CMK (cell line): ENCODE measurements around the gene ADARB2.
"Not testable (repeated sequence)": the region's sequence is repeated elsewhere in the genome, so short reads cannot be mapped to it uniquely, and the experiment has no call there.

Experiments used
- DNase-seq: peaks from one replicate; pipeline ENCODE4 v3.0.0-alpha.2; 2010; ENCODE audit warnings: low read depth

ADARB2 gene

GRCh38 chr10:1347962-1348772, 389.2 kb downstream of the ADARB2 start:
- no peak for DNase-seq

- no peak for DNase-seq
Measured at GRCh38 chr10:1347525-1347924, 389.8 kb downstream of the ADARB2 start.

- DNase-seq: no peak
Measured at GRCh38 chr10:1346201-1346600, 391.1 kb downstream of the ADARB2 start.

GRCh38 chr10:1345368-1345767, 392.0 kb downstream of the ADARB2 start:
- no peak for DNase-seq

- DNase-seq: no peak
Measured at GRCh38 chr10:1344846-1345245, 392.5 kb downstream of the ADARB2 start.

- DNase-seq: no peak
Measured at GRCh38 chr10:1344408-1344807, 392.9 kb downstream of the ADARB2 start.

- no peak for DNase-seq
Measured at GRCh38 chr10:1343176-1343575, 394.1 kb downstream of the ADARB2 start.

- not testable (repeated sequence) for DNase-seq
Measured at GRCh38 chr10:1341052-1341451, 396.3 kb downstream of the ADARB2 start.

- DNase-seq: no peak
Measured at GRCh38 chr10:1339396-1339795, 397.9 kb downstream of the ADARB2 start.

GRCh38 chr10:1335642-1336041, 401.7 kb downstream of the ADARB2 start:
- no peak for DNase-seq

- no peak for DNase-seq
Measured at GRCh38 chr10:1333981-1334380, 403.3 kb downstream of the ADARB2 start.

- DNase-seq: no peak
Measured at GRCh38 chr10:1331560-1331959, 405.8 kb downstream of the ADARB2 start.

- no peak for DNase-seq
Measured at GRCh38 chr10:1329622-1330021, 407.7 kb downstream of the ADARB2 start.

- no peak for DNase-seq
Measured at GRCh38 chr10:1328981-1329614, 408.2 kb downstream of the ADARB2 start.

GRCh38 chr10:1328161-1328823, 409.0 kb downstream of the ADARB2 start:
- DNase-seq: no peak

GRCh38 chr10:1327759-1328158, 409.6 kb downstream of the ADARB2 start:
- DNase-seq: no peak

- DNase-seq: not testable (repeated sequence)
Measured at GRCh38 chr10:1326514-1326913, 410.8 kb downstream of the ADARB2 start.

- no peak for DNase-seq
Measured at GRCh38 chr10:1324903-1325302, 412.4 kb downstream of the ADARB2 start.

GRCh38 chr10:1323951-1324350, 413.4 kb downstream of the ADARB2 start:
- no peak for DNase-seq

- no peak for DNase-seq
Measured at GRCh38 chr10:1320739-1321320, 416.5 kb downstream of the ADARB2 start.

GRCh38 chr10:1316809-1317143, 420.5 kb downstream of the ADARB2 start:
- DNase-seq: no peak

GRCh38 chr10:1316121-1316808, 421.1 kb downstream of the ADARB2 start:
- no peak for DNase-seq
